ENCODE results near the gene ZNF692. TPM values are rescaled to one million over a fixed set of nuclear protein-coding genes. Genes with fewer than 3 reads are reported as not detected.

ZNF692 gene
- total and polyA plus RNA-seq, 4 donors = 7.8 to 16.3 (median 10.4) TPM

- TF ChIP-seq CTCF (IDR thresholded peaks at IDR 0.05; ENCODE audit: low read depth, low read length, missing input control) (no peak), RAD21 (IDR thresholded peaks at IDR 0.05) (no peak), REST (IDR thresholded peaks at IDR 0.05) (no peak), NR2F2 (IDR thresholded peaks at IDR 0.05) (no peak), ZBTB33 (IDR thresholded peaks at IDR 0.05) (no peak), JUND (IDR thresholded peaks at IDR 0.05) (no peak), MAX (IDR thresholded peaks at IDR 0.05) (no peak), ATF3 (IDR thresholded peaks at IDR 0.05) (no peak), HNF4A (conservative IDR thresholded peaks at IDR 0.05) (no peak), RXRA (IDR thresholded peaks at IDR 0.05) (no peak), SP1 (IDR thresholded peaks at IDR 0.05) (no peak), FOXA1 (IDR thresholded peaks at IDR 0.05) (no peak)
- H3K9me3 ChIP-seq (ENCODE audit: control insufficient read depth in 4 of 4, low read length in 3 of 4) = no peaks in the 10 kb centered on the region
- 97% methylated on average over 76 of the region's 76 CpGs for WGBS
- no peak for DNase-seq (ENCODE audit: low spot score)
- H3K36me3 ChIP-seq (ENCODE audit: control insufficient read depth in 4 of 4, insufficient read depth in 3 of 4, low read depth in 1 of 4, low read length in 3 of 4) = peaks cover 11 to 63% (median 39%) of the 10 kb centered on the region in 4 donors
- H3K4me3 ChIP-seq (ENCODE audit: low read depth in 1 of 3, low read length in 3 of 3) = no peak overlapping the region
- no peak overlapping the region for H3K9ac ChIP-seq (ENCODE audit: low read depth in 1 of 2, low read length in 2 of 2)
- H3K27ac ChIP-seq (ENCODE audit: low read depth in 1 of 2, low read length in 2 of 2) = no peak overlapping the region
- no peaks in the 10 kb centered on the region for H3K27me3 ChIP-seq (ENCODE audit: control insufficient read depth in 4 of 4, insufficient read depth in 4 of 4, low read length in 3 of 4)
- H3K4me1 ChIP-seq (ENCODE audit: control insufficient read depth in 4 of 4, insufficient read depth in 4 of 4, low read length in 3 of 4) = peaks cover 0 to 4% (median 0%) of the 10 kb centered on the region in 4 donors
Measured at GRCh38 chr1:248847181-248847955, 11.5 kb downstream of the ZNF692 start.

GRCh38 chr1:248844526-248844925, 14.4 kb downstream of the ZNF692 start:
- Histone ChIP-seq H3K36me3 (ENCODE audit: control insufficient read depth in 4 of 4, insufficient read depth in 3 of 4, low read depth in 1 of 4, low read length in 3 of 4) (peaks cover 11 to 49% (median 39%) of the 10 kb centered on the region in 4 donors), H3K9ac (ENCODE audit: low read depth in 1 of 2, low read length in 2 of 2) (no peak overlapping the region), H3K27ac (ENCODE audit: low read depth in 1 of 2, low read length in 2 of 2) (no peak overlapping the region), H3K27me3 (ENCODE audit: control insufficient read depth in 4 of 4, insufficient read depth in 4 of 4, low read length in 3 of 4) (no peaks in the 10 kb centered on the region), H3K4me3 (ENCODE audit: low read depth in 1 of 3, low read length in 3 of 3) (no peak overlapping the region), H3K9me3 (ENCODE audit: control insufficient read depth in 4 of 4, low read length in 3 of 4) (no peaks in the 10 kb centered on the region), H3K4me1 (ENCODE audit: control insufficient read depth in 4 of 4, insufficient read depth in 4 of 4, low read length in 3 of 4) (peaks cover 0 to 9% (median 4%) of the 10 kb centered on the region in 4 donors)
- TF ChIP-seq NR2F2 (IDR thresholded peaks at IDR 0.05) (no peak), HNF4G (IDR thresholded peaks at IDR 0.05) (no peak), ZBTB33 (IDR thresholded peaks at IDR 0.05) (no peak), ATF3 (IDR thresholded peaks at IDR 0.05) (no peak), RAD21 (IDR thresholded peaks at IDR 0.05) (no peak), FOXA2 (IDR thresholded peaks at IDR 0.05) (no peak), MAX (IDR thresholded peaks at IDR 0.05) (no peak), JUND (IDR thresholded peaks at IDR 0.05) (no peak), GABPA (IDR thresholded peaks at IDR 0.05 in 1 of 2, conservative IDR thresholded peaks at IDR 0.05 in 1 of 2) (no peak), RXRA (IDR thresholded peaks at IDR 0.05) (no peak), CTCF (IDR thresholded peaks at IDR 0.05; ENCODE audit: low read depth, low read length, missing input control) (no peak), YY1 (IDR thresholded peaks at IDR 0.05) (no peak), SP1 (IDR thresholded peaks at IDR 0.05) (no peak)
- 94% methylated on average over 8 of the region's 8 CpGs for WGBS
- no peak for DNase-seq (ENCODE audit: low spot score)
